Brain microvascular endothelial cell (primary cell): ENCODE measurements around the gene ADK.

Experiments
- DNase-seq: peaks from one replicate; pipeline ENCODE4 v3.0.0-alpha.2; 2020
- H3K27ac ChIP-seq: fragments of 250-450 bp; sonication (Bioruptor Pico); 2 replicates; pipeline ENCODE4 v1.5.1; 2020; ENCODE audit warnings: mild to moderate bottlenecking, moderate library complexity
- H3K27me3 ChIP-seq: fragments of 250-450 bp; sonication (Bioruptor Pico); replicated peaks from 2 replicates; pipeline ENCODE4 v1.5.1; 2020; ENCODE audit warnings: mild to moderate bottlenecking
- H3K36me3 ChIP-seq: fragments of 250-450 bp; sonication (Bioruptor Pico); replicated peaks from 2 replicates; pipeline ENCODE4 v1.5.1; 2020; ENCODE audit warnings: mild to moderate bottlenecking
- H3K4me3 ChIP-seq: 2 replicates; pipeline ENCODE4 v1.5.1; 2011; ENCODE audit warnings: low read depth, mild to moderate bottlenecking, control low read depth, low read length, moderate library complexity
- in situ Hi-C: cut with HindIII; loops from 2 replicates; pipeline ENCODE4 v1.10.0; 2017; ENCODE audit warnings: low sequenced_read_pairs, low pct_ligation_motif_present
- TF ChIP-seq, protein P1 (sequence below): IDR thresholded peaks from 2 replicates; pipeline ENCODE4 v1.5.1; 2011; ENCODE audit warnings: low read depth, mild to moderate bottlenecking, moderate library complexity, low read length, control low read depth, inconsistent platforms; ENCODE audit errors: missing control alignments

ADK gene

DNA sequence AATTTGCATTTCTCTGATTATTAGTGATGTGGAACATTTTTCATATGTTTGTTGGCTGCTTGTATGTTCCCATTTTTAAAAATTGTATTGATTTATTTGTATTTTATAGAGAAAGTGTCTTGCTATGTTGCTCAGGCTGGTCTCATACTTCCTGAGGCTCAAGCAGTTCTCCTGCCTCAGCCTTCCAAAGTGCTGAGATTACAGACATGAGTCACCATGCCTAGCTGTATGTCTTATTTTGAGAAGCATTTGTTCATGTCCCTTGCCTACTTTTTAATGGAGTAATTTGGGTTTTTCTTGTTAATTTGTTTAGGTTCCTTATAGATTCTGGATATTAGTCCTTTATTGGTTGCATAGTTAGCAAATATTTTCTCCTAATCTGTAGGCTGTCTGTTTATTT, 461.2 kb downstream of the ADK start:
- TF ChIP-seq, protein P1, sequence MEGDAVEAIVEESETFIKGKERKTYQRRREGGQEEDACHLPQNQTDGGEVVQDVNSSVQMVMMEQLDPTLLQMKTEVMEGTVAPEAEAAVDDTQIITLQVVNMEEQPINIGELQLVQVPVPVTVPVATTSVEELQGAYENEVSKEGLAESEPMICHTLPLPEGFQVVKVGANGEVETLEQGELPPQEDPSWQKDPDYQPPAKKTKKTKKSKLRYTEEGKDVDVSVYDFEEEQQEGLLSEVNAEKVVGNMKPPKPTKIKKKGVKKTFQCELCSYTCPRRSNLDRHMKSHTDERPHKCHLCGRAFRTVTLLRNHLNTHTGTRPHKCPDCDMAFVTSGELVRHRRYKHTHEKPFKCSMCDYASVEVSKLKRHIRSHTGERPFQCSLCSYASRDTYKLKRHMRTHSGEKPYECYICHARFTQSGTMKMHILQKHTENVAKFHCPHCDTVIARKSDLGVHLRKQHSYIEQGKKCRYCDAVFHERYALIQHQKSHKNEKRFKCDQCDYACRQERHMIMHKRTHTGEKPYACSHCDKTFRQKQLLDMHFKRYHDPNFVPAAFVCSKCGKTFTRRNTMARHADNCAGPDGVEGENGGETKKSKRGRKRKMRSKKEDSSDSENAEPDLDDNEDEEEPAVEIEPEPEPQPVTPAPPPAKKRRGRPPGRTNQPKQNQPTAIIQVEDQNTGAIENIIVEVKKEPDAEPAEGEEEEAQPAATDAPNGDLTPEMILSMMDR = no peak
- peak; percentile 66 for DNase-seq
- Histone ChIP-seq H3K4me3 (no peak overlapping the region), H3K27me3 (no peaks in the 10 kb centered on the region), H3K27ac (no peak overlapping the region), H3K36me3 (no peaks in the 10 kb centered on the region)
- in situ Hi-C loops = no loop called here

DNA sequence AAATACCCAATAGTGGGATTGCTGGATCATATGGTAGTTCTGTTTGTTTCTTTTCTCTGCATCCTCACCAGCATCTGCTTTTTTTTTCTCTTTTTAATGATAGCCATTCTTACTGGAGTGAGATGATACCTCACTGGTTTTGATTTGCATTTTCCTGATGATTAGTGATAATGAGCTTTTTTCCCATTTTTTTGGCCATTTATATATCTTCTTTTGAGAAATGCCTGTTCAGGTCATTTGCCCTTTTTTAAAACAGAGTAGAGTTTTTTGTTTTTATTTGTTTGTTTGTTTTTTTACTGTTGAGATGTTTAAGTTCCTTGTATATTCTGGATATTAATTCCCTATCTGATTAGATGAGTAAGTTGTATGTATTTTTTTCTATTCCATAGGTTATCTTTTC, 469.6 kb downstream of the ADK start:
- in situ Hi-C loops = no loop called here
- DNase-seq = no peak
- H3K27ac ChIP-seq = no peak overlapping the region
- no peaks in the 10 kb centered on the region for H3K27me3 ChIP-seq
- no peaks in the 10 kb centered on the region for H3K36me3 ChIP-seq
- H3K4me3 ChIP-seq = no peak overlapping the region
- TF ChIP-seq, protein P1 = no peak

DNA sequence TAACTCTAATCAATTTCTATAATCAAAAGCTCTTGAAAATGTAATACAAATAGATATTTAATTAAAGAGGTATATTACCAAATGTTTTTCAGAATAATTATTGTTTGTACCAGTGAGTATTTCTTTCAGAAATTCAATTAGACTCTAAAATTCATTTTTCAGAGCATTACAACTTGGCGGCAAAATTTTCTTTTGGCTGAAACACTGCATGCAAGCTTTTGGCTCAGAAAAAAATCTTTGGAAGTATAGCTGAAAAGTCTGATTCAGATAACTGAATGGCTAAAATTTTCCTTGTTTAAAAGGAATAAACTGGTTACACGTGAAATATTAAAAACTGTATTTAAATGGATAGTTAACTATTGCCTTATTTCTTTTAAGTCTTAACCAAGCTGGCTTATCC, 472.8 kb downstream of the ADK start:
- no peak for DNase-seq
- H3K27ac ChIP-seq = no peak overlapping the region
- no peak overlapping the region for H3K4me3 ChIP-seq
- no peaks in the 10 kb centered on the region for H3K27me3 ChIP-seq
- in situ Hi-C loops = no loop called here
- TF ChIP-seq, protein P1 = no peak
- no peaks in the 10 kb centered on the region for H3K36me3 ChIP-seq

DNA sequence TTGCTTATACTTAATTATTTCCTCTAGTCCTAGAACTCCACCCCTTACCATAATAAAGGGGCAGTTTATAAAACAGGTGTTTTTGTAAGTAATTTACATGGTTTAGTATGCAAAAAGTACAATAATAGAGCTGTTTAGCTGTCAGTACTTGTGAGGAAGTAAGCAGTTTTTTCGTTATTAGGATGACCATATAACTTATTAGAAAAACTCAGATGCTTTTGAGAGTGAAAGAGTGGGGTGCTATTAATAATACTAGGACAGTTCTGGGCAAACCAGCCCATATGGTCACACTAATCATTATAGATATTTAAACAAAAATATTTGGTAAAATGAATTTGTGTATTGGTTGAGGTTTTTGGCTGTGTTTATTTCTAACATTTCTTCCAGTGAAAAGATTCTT, 473.5 kb downstream of the ADK start:
- Histone ChIP-seq H3K4me3 (no peak overlapping the region), H3K27me3 (no peaks in the 10 kb centered on the region), H3K36me3 (no peaks in the 10 kb centered on the region), H3K27ac (no peak overlapping the region)
- TF ChIP-seq, protein P1 = no peak
- in situ Hi-C loops = no loop called here
- no peak for DNase-seq

GRCh38 chr10:74628136-74628535, 477.1 kb downstream of the ADK start:
- in situ Hi-C loops = no loop called here
- DNase-seq = no peak

More at GRCh38 chr10:74628136-74628535, 477.1 kb downstream of the ADK start:
- Histone ChIP-seq H3K4me3 (no peak overlapping the region), H3K27ac (no peak overlapping the region), H3K27me3 (no peaks in the 10 kb centered on the region), H3K36me3 (no peaks in the 10 kb centered on the region)
- TF ChIP-seq, protein P1 = no peak
